Breast epithelium (tissue), 4 donors: ENCODE measurements around the gene SLC2A10. TPM values are rescaled to one million over a fixed set of nuclear protein-coding genes. Genes with fewer than 3 reads are reported as not detected.
"Not testable (repeated sequence)": the region's sequence is repeated elsewhere in the genome, so short reads cannot be mapped to it uniquely, and the experiment has no call there.

Source experiments
- DNase-seq, 2 donors: peaks; one replicate each; pipeline ENCODE4 v3.0.0-alpha.2; 2019; ENCODE audit warnings: low spot score in 2 of 2
- H3K27ac ChIP-seq, 2 donors: fragments of 200-600 bp; sonication (generic) in 1 of 2; one replicate each; pipeline ENCODE4 v1.5.1; 2016 to 2019; ENCODE audit warnings: mild to moderate bottlenecking in 1 of 2
- H3K27me3 ChIP-seq, 2 donors: fragments of 200-600 bp; sonication (generic) in 1 of 2; one replicate each; pipeline versions ENCODE4 v1.5.1 to v1.6.0; 2017 to 2019; ENCODE audit warnings: control low read depth in 1 of 2, mild to moderate bottlenecking in 1 of 2
- H3K36me3 ChIP-seq: fragments of 200-600 bp; one replicate; pipeline ENCODE4 v1.5.1; 2019
- H3K4me1 ChIP-seq, 2 donors: fragments of 200-600 bp; sonication (generic); one replicate each; pipeline ENCODE4 v1.5.1; 2016 to 2019; ENCODE audit warnings: control low read depth in 1 of 2
- H3K4me3 ChIP-seq, 3 donors: fragments of 200-600 bp; sonication (generic); 1 replicate in 2 of 3; 2 replicates in 1 of 3; pipeline ENCODE4 v1.5.1; 2016 to 2019; ENCODE audit warnings: mild to moderate bottlenecking in 3 of 3, moderate library complexity in 2 of 3
- H3K9me3 ChIP-seq, 2 donors: fragments of 200-600 bp; sonication (generic) in 1 of 2; one replicate each; pipeline ENCODE4 v1.5.1; 2016 to 2019; ENCODE audit warnings: control low read depth in 1 of 2
- POLR2A ChIP-seq: fragments of 450-650 bp; IDR thresholded peaks from one replicate; pipeline ENCODE4 v1.6.1; 2016; ENCODE audit warnings: antibody characterized with exemption, mild to moderate bottlenecking, moderate library complexity
- POLR2AphosphoS5 ChIP-seq, 3 donors: sonication (generic); formaldehyde crosslinking; IDR thresholded peaks; one replicate each; pipeline ENCODE4 v1.6.1; 2017; ENCODE audit warnings: antibody characterized with exemption in 3 of 3
- intact Hi-C: fragments of 100-400 bp; cut with DNase I; formaldehyde crosslinking; loops from one replicate; pipeline ENCODE4 v1.15.1; 2023; ENCODE audit warnings: low total_unique reads
- total RNA-seq, 3 donors: library from RNA; depleted of rRNA; stranded (reverse); fragments of >200 nt; gene quantifications; one replicate each; pipeline ENCODE4 v1.1.0, GENCODE V29; 2016
- TF ChIP-seq, protein P1 (sequence below), 3 donors: fragments of 450-650 bp; IDR thresholded peaks; one replicate each; pipeline ENCODE4 v1.5.1; 2016 to 2017; ENCODE audit warnings: antibody characterized with exemption in 3 of 3, mild to moderate bottlenecking in 3 of 3, moderate library complexity in 3 of 3

SLC2A10 gene
- total RNA-seq, 3 donors from 2014 or later, result 19.8 to 42.9 (median 26.9) TPM

DNA sequence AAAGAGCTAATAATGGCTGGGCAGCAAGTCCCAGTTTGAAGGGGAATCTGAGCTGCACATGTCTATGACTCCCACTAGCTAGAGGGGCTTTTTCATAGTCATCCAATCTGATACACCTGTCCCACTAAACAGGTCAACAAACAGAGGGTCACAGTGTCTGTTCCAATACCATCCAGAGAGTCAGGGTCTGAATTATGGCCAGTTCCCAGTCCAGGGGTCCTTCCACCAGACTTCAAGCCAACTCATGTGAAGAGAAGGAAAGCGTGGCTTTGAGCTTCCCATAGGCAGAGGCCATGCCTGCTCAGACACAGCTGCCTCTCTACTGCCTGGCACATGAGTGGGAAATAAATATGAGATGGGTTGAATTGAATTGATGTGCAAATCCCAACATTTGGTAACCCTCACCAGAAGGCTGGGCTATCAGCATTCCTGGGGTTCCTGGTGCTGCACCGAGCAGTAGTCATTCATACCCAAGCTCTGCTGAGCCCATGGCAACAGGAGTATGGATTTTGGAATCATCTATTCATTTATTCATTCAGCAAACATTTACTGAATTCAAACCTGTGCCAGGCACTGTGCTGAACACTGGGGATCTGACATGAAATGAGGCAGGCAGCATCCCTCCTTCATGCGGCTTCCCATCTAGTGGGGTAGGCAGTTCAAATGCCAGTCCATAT lies 37.4 kb upstream of the SLC2A10 start:
- intact Hi-C loops, result no loop called here

DNA sequence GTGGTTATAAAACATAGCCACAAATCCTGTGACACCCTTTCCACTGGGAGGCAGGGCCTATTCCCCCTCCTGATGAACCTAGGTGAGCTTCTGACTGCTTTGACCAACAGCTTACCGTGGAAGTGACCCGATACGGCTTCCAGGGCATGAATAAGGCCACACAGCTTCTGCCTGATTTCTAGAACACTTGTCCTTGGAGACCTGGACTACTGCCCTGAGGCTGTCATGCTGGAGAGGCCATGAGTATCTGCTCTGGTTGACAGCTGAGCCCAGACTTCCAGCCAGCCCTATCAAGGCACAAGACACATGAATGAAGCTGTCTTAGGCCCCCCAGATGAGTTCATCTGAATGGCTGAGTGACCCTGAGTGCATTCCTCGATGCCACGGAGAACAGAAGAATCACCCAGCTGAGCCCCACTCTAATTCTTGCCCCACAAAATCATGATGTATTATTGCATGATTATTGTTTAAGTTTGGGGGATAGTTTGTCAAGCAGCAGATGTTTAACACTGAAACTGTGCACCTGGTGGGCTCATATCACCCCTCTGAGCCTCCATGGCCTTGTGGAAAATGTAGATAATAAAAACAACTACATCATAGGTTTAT lies 36.8 kb upstream of the SLC2A10 start:
- intact Hi-C loops, result no loop called here
- Histone ChIP-seq H3K4me1 (no peaks in the 10 kb centered on the region), H3K9me3 (peaks cover 5 to 24% of the 10 kb centered on the region in 2 donors), H3K27ac (no peak overlapping the region), H3K27me3 (no peaks in the 10 kb centered on the region), H3K36me3 (no peaks in the 10 kb centered on the region), H3K4me3 (no peak overlapping the region)
- no peak for DNase-seq
- TF ChIP-seq, protein P1, sequence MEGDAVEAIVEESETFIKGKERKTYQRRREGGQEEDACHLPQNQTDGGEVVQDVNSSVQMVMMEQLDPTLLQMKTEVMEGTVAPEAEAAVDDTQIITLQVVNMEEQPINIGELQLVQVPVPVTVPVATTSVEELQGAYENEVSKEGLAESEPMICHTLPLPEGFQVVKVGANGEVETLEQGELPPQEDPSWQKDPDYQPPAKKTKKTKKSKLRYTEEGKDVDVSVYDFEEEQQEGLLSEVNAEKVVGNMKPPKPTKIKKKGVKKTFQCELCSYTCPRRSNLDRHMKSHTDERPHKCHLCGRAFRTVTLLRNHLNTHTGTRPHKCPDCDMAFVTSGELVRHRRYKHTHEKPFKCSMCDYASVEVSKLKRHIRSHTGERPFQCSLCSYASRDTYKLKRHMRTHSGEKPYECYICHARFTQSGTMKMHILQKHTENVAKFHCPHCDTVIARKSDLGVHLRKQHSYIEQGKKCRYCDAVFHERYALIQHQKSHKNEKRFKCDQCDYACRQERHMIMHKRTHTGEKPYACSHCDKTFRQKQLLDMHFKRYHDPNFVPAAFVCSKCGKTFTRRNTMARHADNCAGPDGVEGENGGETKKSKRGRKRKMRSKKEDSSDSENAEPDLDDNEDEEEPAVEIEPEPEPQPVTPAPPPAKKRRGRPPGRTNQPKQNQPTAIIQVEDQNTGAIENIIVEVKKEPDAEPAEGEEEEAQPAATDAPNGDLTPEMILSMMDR (IDR thresholded peaks at IDR 0.05), result no peak
- TF ChIP-seq POLR2A, result no peak
- no peak for TF ChIP-seq POLR2AphosphoS5 (IDR thresholded peaks at IDR 0.05)

More for the DNA sequence above, 37.4 kb upstream of the SLC2A10 start:
- H3K4me1 ChIP-seq, result no peaks in the 10 kb centered on the region
- H3K4me3 ChIP-seq, result no peak overlapping the region
- no peaks in the 10 kb centered on the region for H3K36me3 ChIP-seq
- TF ChIP-seq, protein P1 (IDR thresholded peaks at IDR 0.05), result no peak
- no peak for TF ChIP-seq POLR2A
- H3K9me3 ChIP-seq, result peaks cover 5 to 24% of the 10 kb centered on the region in 2 donors
- H3K27me3 ChIP-seq, result no peaks in the 10 kb centered on the region
- H3K27ac ChIP-seq, result no peak overlapping the region
- DNase-seq, result no peak

DNA sequence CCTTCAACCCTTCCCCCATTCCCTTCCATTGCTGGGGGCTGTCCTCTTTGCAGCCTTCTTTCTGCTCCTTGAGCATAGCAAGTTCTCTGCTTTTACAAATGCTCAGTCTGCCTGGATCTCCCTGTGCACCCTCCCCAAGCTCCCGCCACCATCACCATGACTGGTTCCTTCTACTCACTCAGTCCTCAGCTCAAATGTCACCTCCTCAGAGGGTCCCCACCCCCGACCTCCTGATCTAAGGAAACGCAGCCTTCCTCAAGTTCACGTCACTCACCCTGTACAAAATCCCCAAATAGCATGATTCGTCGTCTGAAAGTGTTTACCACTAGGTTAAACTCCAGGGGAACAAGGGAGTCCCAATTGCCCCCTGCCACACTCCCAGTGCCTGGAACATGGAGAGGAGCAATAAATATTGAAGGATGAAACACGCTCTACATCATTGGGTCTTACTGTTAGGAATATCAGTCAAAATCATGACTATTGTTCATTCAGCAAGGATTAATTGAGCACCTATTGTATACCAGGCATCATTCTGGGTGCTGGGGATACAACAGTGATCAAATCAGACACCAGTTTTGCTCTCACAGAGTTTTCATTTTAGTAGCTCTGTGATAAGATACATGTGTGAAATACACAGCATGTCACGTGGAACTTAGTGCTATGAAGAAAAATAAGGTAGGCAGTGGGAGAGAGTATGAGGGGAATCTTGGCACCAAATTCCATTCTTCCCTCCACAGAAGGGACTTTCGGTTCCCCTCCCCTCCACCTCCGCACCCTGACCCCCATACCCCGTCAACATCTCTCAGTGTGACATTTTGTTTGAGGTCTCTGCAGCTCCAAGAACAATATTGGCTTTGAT lies 35.8 kb upstream of the SLC2A10 start:
- intact Hi-C loops, result no loop called here
- Histone ChIP-seq H3K4me1 (no peaks in the 10 kb centered on the region), H3K36me3 (no peaks in the 10 kb centered on the region), H3K27me3 (no peaks in the 10 kb centered on the region), H3K9me3 (peaks cover 5 to 24% of the 10 kb centered on the region in 2 donors), H3K4me3 (no peak overlapping the region), H3K27ac (no peak overlapping the region)
- no peak for DNase-seq
- TF ChIP-seq, protein P1 (IDR thresholded peaks at IDR 0.05), result no peak
- TF ChIP-seq POLR2A (no peak), POLR2AphosphoS5 (IDR thresholded peaks at IDR 0.05) (no peak)

DNA sequence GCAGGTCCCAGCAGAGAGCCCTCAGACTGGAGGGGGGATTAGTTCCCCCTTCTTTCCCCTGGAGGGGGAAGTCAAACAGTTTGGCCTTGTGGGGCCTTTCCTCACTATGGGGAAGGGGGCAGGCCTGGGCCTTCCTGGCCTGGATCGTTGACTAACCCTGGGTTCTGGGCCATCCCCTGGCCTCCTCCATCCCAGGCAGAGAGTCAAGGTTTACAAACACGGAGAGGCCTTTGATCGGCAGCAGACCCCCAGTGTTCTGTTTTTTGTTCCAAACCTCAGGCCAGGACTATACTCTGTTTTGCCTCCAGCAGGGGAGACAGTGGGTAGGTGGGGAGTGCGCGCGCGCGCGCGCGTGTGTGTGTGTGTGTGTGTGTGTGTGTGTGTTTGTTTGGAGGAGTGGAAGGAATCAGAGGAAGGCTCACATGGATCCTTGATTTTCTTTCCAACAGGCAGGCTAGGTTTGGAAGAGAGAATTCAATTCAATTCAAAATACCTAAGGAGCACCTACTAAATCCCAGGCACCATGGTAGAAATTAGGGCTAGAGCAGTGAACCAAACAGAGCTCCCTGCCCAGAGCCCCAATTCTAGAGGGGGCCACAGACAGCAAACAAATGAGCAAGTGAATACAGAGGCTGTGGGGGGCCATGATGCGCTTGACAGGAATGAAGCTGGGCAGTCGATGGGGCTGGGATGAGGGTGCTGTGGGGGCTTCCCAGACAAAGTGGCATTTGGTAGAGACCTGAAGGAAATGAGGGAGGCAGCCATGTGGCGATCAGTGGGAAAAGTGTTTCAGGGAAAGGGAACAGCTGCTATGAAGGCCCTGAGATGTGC lies 35.0 kb upstream of the SLC2A10 start:
- Histone ChIP-seq H3K27ac (no peak overlapping the region), H3K36me3 (no peaks in the 10 kb centered on the region), H3K4me1 (no peaks in the 10 kb centered on the region), H3K27me3 (no peaks in the 10 kb centered on the region), H3K4me3 (no peak overlapping the region), H3K9me3 (peaks cover 5 to 24% of the 10 kb centered on the region in 2 donors)
- no peak for TF ChIP-seq POLR2AphosphoS5 (IDR thresholded peaks at IDR 0.05)
- TF ChIP-seq, protein P1 (IDR thresholded peaks at IDR 0.05), result no peak
- TF ChIP-seq POLR2A, result no peak
- intact Hi-C loops, result no loop called here
- no peak for DNase-seq

DNA sequence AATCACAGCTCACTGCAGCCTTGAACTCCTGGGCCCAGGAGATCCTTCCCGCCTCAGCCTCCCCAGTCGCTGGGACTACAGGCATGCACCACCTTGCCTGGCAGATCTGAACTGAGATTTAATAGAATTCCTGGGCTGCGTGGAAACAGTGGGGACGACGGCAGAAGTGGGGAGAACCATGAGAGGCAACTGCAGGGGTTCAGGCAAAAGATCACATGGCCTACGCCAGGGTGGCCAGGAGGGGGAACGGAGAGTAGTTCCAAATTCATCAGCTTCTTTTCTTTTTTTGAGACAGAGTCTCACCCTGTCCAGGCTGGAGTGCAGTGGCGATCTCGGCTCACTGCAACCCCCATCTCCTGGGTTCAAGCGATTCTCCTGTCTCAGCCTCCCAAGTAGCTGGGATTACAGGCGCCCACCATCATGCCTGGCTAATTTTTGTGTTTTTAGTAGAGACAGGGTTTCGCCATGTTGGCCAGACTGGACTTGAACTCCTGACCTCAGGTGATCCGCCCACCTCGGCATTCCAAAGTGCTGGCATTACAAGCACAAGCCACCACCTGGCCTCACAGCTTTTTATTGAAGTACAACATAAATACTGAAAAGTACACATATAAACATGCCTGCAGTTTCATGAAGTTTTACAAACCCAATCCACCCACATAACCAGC lies 32.7 kb upstream of the SLC2A10 start:
- DNase-seq, H3K27me3 ChIP-seq, H3K4me1 ChIP-seq, H3K27ac ChIP-seq, H3K36me3 ChIP-seq, H3K9me3 ChIP-seq, H3K4me3 ChIP-seq, intact Hi-C loops: not testable (repeated sequence)
